Stimulated activated CD8-positive, alpha-beta memory T cell treated with anti-CD3 and anti-CD28 coated beads, Interleukin-15, amount 100 ng/mL, for 24 hours (primary cell): ENCODE results near the gene PCGF3.
"Not testable (repeated sequence)": the region's sequence is repeated elsewhere in the genome, so short reads cannot be mapped to it uniquely, and the experiment has no call there.

ENCODE experiments used
- DNase-seq: peaks from one replicate; pipeline ENCODE4 v3.0.0-alpha.2; 2020; ENCODE audit warnings: low read depth

The PCGF3 gene

DNA sequence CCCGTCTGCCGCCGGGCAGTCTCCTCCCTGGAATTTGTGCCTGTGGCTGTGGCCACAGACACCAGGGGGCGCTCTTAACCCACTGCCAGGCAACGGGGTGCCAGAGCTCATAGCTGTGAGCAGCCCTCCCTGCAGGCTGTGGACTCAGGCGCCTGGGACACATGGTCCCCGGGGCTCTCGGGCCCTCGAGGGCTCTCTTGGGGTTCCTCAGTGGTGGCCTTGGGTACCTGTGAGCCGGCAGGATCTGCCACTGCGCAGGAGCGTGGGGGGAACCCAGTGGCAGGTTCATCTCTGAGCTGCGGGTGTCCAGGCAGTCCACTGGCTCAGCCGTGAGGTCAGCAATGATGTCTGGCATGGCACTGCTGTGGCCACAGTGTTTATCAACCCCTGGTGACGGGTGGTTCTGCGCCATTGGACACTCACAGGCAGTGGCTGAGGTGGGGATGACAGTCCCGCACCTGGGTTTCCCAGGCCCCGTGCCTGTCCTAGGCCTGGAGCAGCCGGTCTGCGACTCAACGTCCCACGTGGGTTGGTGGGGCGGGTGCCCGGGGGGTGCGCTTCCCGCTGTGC is 37.2 kb downstream of the PCGF3 start:
- peak; percentile 73 for DNase-seq

DNA sequence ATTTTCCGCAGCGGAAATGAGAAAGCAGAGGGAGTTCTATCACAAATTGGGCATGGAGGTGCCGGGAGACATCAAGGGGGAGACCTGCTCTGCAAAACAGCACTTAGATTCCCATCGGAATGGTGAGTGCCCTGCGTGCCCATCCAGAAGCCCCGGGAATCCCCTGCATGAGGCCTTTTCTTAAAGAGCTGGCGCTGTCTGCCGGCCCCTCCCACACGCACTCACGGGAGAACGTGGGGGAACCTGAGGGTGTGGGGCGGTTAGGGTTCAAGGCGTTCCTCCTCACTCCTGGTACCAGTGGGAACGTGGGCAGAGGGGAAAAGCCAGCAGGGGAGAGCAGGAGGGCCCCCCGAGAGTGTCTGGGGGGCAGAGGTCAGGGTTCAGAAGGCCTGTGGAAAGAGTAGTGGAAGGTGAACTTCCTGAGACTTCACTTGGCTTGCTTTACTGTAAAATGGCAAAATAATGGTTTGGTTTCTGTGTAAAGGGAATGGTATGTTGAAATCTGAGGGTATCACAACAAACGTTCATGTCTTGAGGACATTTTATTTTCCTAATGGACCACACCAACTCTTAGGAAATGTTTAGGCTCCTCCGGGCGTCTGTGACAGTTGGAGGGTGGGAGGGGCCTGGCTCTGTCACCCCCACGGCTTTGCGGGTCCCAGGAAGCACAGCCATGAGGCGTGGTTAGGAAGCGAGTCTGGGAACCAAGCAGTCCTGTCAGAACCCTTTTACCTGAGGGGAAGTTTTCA is 38.0 kb downstream of the PCGF3 start:
- DNase-seq = no peak

DNA sequence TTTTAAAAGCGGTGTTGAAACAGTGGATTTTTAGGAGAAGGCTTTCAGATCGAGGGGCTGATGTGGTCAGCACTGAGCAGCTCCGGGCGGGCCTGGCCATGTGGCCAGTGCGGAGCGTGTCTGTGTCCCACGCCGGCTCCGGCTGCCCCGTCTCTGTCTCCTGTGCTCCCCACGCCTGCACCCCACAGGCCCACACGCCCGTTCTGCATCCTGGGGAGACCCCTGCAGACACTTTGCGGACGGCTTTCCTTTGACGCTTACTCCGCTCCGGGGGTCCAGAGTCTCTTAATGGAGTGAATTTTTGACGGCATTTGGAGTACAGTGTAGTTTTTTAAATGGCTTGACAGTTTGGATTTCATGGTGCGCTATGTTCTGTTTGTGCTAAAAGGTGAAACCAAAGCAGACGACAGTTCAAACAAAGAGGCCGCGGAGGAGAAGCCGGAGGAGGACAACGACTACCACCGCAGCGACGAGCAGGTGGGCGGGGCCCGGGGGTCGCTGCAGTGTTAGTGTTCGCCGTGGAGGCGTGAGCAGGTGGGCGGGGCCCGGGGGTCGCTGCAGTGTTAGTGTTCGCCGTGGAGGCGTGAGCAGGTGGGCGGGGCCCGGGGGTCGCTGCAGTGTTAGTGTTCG is 38.7 kb downstream of the PCGF3 start:
- no peak for DNase-seq

DNA sequence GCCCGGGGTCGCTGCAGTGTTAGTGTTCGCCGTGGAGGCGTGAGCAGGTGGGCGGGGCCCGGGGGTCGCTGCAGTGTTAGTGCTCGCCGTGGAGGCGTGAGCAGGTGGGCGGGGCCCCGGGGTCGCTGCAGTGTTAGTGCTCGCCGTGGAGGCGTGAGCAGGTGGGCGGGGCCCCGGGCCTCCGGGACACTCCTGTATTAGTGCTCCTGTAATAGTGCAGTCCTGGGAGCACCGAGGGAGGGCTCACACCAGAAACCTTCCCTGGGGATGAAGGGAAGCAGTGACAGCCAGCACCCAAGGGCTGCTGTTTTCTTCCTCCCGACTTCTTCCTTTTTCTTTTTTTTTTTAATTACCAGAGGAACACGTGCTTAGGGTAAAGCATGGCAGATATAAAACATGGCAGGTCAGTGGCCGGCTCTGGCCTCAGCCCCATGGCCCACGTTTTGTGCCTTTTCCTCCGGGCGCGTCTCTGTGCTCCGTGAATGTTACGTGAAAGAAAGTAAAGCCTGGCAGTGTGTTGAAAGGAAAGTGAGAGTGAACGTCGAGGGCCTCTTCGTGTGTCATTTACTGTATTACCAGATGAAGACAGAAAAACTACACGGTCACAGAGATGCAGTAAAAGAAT is 42.0 kb downstream of the PCGF3 start:
- DNase-seq = no peak

DNA sequence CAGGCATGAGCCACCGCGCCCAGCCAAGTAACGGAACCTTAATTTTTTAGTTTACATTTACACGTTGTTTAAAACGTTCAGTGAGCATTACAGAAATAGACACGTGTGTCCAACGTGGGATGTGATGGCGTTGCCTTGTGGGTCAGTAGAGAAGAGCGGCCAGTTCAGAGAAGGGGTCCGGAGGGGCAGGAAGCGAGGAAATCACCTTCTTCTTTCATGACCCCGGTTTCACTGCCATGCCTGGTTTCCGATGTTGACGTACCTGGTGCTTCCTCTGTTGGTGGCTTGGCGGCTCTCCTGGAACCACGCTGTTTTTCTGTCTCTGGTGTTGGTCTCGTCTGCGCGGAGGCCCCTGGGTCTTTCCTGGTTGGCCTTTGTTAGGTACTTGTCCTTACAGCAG is 42.8 kb downstream of the PCGF3 start:
- DNase-seq = no peak

DNA sequence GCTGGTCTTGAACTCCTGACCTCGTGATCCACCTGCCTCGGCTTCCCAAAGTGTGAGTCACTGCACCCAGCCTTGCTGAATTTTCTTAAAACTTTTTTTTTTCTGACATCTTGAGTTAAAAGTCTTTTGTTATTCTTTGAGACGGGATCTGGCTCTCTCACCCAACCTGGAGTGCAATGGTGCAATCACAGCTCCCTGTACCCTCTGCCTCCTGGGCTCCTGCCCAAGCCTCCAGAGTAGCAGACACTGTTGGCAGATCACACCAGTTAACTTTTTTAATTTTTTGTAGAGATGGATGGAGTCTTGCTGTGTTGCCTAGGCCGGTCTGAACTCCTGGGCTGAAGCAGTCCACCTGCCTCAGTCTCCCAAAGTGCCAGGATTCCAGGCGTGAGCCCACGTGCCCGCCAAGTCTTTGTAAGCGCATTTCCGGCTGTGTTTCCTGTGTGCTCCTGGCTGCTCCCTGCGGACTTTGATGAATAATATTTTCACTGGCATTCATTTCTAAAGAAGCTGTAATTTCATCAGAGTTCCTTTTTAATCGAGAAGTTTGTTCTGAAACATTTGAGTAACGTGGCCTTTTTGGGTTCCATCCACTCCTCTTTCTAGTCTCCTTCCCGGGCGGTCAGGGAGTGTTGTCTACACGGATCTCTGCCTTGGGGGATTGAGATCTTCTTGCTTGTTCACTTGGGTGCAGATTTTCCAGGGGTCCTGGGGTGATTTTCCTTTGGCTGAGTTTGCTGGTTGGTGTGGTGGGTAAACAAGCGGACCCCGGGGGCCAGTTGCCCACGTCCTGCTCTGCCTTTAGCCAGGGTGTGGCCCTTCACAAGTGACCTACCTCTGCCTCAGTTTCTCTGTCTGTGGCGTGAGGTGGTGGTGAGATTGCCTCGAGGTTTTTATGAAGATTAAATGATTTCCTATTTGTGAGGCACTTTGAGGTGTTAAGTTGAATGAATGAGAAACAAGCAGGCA is 44.4 kb downstream of the PCGF3 start:
- DNase-seq = no peak

DNA sequence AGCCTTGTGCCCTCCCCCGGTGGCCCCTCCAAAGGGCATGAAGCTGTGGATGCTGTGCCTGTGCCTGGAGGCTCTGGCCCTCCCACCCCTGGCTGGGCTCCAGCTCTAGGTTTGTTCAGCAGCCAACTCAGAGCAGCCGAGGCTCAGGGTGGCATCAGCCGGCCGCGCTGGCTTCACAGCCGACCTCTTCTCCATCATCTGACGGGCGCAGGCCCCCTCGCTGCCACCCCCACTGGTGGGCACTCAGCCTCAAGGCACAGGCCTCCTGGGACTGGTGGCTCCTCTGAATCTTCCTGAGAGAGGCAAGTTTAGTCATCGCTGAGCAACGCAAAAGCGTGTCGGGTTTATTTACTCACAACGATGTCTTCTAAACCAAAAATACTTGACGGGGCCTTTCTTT is 46.0 kb downstream of the PCGF3 start:
- DNase-seq = no peak

DNA sequence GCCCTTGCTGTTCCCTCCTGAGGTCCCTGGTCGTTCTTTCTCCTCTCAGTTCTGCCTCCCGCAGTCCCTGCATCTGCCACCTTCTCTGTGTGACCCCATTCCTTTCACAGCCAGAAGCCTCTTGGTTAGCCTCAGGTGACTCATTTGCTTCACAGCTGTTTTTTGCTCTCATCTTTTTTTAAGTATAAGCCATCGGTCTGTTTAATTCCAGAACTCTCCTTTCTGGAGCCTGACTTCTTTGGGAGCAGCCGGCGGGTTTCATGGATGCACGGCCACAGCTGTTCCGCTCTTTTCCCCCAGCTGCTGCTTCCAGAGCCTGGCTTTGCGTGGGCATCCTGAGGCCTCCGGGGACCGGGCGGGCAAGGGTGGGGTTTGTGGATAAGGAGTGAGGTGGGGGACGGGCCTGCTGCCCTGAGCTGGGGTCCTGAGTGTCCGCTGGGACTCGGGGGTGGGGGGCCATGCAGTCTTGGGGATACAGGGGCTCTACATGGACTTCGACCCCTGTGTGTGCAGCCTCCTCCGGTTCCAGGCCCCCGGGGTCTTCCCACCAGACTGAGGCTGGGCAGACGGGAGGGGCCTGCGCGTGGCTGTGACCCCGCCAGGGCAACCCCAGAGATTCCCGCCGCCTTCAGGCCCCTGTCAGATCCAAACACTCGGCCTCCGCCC is 46.7 kb downstream of the PCGF3 start:
- no peak for DNase-seq

DNA sequence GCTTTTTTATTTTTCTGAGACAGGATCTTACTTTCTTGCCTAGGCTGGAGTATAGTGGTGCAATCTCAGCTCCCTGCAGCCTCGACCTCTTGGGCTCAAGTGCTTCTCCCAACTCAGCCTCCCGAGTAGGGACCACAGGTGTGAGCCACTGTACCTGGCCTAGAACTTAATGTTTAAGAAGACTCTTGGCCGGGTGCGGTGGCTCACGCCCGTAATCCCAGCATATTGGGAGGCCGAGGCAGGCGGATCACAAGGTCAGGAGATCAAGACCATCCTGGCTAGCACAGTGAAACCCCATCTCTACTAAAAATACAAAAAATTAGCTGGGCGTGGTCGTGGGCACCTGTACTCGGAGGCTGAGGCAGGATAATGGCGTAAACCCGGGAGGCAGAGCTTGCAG is 47.6 kb downstream of the PCGF3 start:
- not testable (repeated sequence) for DNase-seq

DNA sequence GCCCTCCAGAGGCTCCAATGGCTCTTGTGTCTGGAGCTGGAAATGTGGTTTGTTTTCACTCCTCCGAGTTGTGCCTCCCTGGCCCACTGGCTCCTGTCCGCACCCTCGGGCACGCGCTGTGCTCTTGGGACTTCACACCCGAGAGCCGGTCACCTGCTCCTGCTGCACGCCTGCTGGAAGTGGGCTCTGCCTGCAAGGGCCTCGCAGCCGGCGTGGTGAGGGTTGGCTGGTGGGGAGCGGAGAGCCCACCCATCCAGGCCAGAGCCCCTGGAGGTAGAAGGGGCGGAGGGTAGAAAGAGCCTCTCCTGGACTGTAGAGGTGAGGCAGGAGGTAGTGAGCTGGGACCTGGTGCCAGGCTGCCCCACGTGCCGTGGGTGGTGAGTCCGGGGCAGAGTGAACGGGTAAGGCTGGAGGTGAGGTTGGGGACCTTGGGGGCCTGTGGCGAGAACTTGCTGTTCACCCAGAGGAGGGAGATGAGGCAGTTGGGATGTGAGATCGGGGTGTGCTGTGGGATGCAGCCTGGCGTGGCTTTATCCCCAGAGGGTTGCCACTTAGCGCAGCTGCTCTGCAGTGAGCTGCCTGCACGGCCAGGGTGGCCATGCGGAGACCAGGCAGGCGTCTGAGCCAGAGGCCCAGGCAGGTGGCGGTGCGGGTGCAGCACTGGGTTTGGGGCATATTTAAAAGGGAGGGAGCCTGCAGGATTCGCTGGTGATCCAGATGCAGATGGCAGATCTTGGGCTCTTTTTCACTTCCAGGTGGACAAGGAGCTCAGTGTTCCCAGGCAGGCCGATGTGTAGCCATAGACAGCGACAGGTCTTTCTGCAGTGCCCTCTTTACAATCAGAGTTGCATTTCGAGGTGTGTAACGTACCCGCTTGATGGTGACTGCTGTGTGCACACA is 48.8 kb downstream of the PCGF3 start:
- no peak for DNase-seq

DNA sequence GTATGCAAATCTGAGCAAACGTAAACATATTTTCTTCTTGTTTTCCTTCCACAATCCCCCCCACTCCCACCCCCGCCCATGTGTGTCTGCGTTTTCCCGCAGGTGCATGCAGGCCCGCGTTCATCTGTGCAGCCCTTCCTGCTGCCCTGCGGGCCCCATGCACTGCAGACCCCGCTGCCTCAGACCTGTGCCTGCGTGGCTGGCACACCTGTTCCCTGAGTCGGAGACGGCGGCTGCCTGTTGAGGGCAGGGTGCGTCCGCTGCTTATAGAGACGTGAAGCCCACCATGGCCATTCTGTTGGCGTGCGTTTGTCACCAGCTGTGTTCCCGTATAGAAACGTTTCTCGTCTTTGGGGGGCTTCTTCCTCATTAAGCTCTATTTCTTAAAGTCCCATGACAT is 51.5 kb downstream of the PCGF3 start:
- DNase-seq = no peak

DNA sequence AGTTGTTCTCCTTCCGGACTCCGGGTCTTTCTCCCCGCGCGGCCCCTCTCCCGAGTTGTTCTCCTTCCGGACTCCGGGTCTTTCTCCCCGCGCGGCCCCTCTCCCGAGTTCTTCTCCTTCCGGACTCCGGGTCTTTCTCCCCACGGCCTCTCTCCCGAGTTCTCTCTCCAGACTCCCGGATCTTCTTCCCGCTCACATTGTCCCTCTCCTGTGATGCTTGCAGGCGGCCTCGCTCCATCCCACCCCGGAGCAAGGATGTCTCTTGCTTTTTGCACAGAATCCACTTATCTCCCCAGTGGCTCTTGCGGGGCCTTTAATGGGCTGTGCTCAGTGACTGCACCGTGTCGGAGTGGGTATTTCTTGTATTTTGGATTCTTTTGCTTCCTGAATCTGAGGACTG is 54.2 kb downstream of the PCGF3 start:
- not testable (repeated sequence) for DNase-seq

DNA sequence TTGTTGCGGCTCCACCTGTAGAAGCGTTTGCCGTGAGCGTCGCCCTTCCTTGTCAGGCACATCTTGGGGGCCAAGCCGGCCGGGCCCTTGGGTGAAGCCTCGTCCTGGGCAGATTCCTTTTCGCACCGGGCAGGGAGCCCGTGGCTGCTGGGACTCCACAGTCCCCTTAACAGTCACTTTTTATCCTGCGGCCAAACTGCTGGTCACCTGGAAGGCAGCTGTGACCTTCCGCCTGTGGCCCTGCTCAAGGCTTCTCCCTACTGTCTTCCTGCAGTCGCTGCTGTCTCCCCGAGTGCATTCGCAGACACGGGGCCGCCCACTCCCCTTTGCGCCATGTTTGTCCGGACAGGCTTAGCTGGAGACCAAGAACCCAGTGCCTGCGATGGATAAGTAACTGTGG is 55.0 kb downstream of the PCGF3 start:
- DNase-seq = no peak

DNA sequence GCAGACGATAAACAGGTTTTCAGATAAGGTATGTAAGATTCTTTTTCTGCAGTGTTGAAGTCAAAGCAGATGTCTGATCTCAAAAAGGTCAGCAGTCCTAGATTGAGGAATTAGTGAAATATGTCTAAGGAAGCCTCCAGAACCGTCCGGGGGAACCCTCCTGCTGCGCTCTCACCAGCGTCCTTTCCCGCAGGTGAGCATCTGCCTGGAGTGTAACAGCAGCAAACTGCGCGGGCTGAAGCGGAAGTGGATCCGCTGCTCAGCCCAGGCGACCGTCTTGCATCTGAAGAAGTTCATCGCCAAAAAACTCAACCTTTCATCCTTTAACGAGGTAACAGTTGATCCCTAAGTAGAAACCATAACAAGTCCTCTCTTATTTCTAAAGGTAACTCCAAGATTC is 55.5 kb downstream of the PCGF3 start:
- no peak for DNase-seq

DNA sequence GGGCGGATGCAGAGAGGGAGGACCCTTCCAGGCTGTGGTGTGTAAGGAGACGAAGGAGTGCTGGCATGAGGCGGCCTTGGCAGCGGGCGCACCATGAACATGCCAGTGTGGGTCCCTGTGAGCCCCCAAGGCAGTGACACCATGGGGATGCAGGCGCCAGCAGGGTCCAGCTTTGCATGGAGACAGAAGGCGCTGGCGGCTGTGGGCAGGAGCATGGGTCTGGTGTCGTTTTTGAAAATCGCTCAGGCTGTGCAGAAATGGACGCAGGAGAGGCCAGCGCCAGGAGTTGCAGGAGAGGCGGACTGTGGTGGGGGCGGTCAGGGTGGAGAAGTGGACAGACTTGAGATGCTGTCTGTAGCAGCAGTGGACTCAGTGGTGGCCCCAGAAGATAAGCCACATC is 56.1 kb downstream of the PCGF3 start:
- no peak for DNase-seq

DNA sequence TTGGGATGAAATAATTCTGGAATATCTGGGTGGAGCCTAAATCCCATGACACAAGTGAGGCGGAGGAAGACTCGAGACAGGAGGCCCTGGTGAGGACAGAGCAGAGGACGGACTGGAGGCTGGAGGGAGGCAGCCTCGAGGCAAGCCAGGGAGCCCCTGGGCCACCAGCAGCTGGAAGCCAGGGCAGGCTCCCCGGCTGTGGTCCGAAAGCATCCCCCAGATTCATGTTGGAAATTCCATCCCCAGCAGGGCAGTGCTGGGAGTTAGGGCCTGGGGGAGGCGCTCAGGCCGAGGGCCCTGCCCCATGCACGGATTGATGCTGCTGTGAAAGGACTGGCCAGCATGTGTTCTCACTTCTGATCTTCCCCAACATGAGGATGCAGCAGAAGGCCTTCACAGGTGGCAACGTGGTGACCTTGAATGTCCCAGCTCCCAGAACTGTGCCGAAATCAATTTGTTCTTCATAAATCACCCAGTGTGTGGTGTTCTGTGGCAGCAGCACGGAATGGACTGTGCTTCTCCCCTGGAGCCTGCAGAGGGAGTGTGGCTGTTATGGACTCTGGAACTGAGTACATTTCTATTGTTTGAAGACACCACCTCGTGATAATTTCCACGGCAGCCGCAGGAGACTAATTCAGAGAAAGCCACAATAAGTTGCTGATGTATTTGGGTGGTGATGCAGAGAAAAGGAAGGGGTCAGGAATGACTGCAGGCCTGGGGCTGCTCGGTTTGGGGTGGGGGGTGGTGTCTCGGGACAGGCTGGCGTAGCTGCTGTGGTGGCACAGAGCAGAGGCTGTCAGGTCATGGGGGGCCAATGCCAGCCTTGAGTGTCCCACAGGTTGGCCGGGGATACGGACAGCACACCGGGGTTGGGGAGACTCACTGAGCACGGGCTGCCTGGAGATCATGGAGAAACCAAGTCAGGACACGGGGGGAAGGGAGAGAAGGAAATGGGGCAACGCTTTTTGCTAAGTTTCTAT is 56.9 kb downstream of the PCGF3 start:
- no peak for DNase-seq

DNA sequence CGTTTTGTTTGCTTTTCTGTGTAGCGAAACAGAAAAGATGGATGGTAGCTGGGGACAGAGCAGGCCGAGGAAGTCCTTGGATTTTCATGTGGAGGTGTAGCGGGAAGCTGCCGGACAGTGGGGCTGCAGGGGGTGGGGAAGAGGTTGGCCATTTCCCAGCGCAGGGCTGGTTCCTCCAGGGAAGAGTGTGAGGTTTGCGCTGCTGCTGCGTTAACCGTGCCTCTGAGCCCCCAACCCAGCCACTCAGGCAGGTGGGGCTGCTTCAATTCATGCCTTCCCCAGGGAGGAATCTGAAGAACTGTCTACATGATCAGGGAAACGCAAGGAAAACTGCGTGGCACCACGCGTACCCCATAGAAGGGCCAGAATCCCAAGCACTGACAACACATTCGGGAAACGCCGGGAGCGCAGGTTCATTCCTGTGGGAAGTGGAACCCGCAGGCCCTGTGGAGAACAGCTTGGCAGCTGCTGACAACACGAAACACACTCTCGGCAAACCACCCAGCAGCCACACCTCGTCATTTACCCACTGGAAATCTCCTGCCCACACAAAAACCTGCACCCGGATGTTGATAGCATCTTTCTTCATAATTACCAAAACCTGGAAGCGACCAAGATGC is 57.7 kb downstream of the PCGF3 start:
- DNase-seq = no peak

DNA sequence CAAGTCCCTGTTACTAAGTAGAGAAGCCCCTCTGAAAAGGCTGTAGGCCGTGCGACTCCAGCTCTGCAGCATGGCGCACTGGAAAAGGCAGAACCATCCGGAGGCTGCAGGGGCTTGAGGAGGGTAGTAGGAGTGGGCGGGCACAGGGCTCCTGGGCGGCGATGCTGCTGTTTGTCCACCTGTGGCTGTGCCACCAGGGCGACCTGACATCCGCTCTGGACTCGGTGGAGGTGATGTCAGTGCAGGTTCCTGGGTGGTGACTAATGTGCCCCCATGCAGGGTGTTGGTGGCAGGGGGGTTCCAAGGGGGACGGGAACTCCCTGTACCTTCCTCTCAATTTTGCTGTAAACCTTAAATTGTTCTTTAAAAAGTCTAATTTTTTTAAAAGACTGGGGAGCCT is 58.3 kb downstream of the PCGF3 start:
- no peak for DNase-seq
